Esophagus muscularis mucosa (tissue), 4 donors: ENCODE results near the gene GNPTAB. TPM values are rescaled to one million over a fixed set of nuclear protein-coding genes. Genes with fewer than 3 reads are reported as not detected.

Experiments used
- DNase-seq: peaks from one replicate; pipeline ENCODE4 v3.0.0-alpha.2; 2017; ENCODE audit errors: extremely low spot score
- H3K27ac ChIP-seq, 4 donors: fragments of 200-600 bp; sonication (generic); replicated peaks in 1 of 4; 1 replicate in 3 of 4; 2 replicates in 1 of 4; pipeline ENCODE4 v1.5.1; 2016 to 2019; ENCODE audit warnings: mild to moderate bottlenecking in 1 of 4
- H3K27me3 ChIP-seq, 4 donors: fragments of 200-600 bp; sonication (generic); one replicate each; pipeline versions ENCODE4 v1.5.1 to v1.6.0; 2016 to 2019
- H3K36me3 ChIP-seq, 4 donors: fragments of 200-600 bp; sonication (generic); one replicate each; pipeline ENCODE4 v1.5.1; 2016 to 2019
- H3K4me1 ChIP-seq, 4 donors: fragments of 200-600 bp; sonication (generic); one replicate each; pipeline ENCODE4 v1.5.1; 2016 to 2019
- H3K4me3 ChIP-seq, 4 donors: fragments of 200-600 bp; sonication (generic); 1 replicate in 2 of 4; 2 replicates in 2 of 4; pipeline ENCODE4 v1.5.1; 2016 to 2019; ENCODE audit warnings: mild to moderate bottlenecking in 4 of 4, moderate library complexity in 1 of 4
- H3K9me3 ChIP-seq, 4 donors: fragments of 200-600 bp; sonication (generic); 1 replicate in 3 of 4; 2 replicates in 1 of 4; pipeline ENCODE4 v1.5.1; 2016 to 2019
- EP300 ChIP-seq: sonication (generic); formaldehyde crosslinking; IDR thresholded peaks from one replicate; pipeline ENCODE4 v1.6.1; 2017; ENCODE audit warnings: antibody characterized with exemption
- POLR2A ChIP-seq: fragments of 450-650 bp; IDR thresholded peaks from one replicate; pipeline ENCODE4 v1.6.1; 2017; ENCODE audit warnings: antibody characterized with exemption, moderate library complexity, mild to moderate bottlenecking, low read depth
- POLR2AphosphoS5 ChIP-seq, 2 donors: sonication (generic); formaldehyde crosslinking; IDR thresholded peaks; one replicate each; pipeline ENCODE4 v1.6.1; 2017; ENCODE audit warnings: antibody characterized with exemption in 2 of 2
- WGBS: methylation state at CpG from one replicate; pipeline ENCODE4 v1.1.5; 2018; 5-methylcytosine and 5-hydroxymethylcytosine counted together
- intact Hi-C: fragments of 100-400 bp; cut with DNase I; formaldehyde crosslinking; loops from one replicate; pipeline ENCODE4 v1.15.1; 2023
- total RNA-seq, 4 donors: library from RNA; depleted of rRNA; stranded (reverse); fragments of >200 nt; gene quantifications; one replicate each; pipeline versions ENCODE4 v1.1.0 to v1.2.1, GENCODE V29; 2016
- TF ChIP-seq, protein P1 (sequence below), 3 experiments: fragments of 200-600 bp in 2 of 3; fragments of 450-650 bp in 1 of 3; sonication (generic) in 2 of 3; IDR thresholded peaks; one replicate each; pipeline ENCODE4 v1.5.1; 2017 to 2019; ENCODE audit warnings: antibody characterized with exemption in 3 of 3, mild to moderate bottlenecking in 2 of 3, moderate library complexity in 1 of 3

Gene GNPTAB
- total RNA-seq, 4 donors from 2014 or later, result 30.5 to 37.0 (median 32.1) TPM

DNA sequence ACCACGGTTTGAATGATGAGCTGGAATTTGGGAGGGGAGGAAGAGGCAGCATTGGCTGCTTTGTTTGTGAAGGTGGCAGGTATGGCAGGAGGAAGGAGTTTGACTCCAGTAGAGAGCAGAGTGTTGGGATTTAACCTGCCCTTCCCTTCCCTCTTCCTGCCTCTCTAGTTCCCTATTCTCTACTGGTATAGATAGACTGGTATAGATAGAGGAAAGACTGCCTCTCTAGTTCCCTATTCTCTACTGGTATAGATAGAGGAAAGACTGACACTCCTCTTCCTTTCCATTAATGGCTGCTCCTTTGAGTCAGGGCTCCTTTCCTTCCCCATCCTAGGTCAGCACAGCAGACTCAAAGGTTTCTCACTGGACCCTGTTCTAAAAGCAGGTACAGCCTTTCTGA lies 83.1 kb downstream of the GNPTAB start:
- H3K4me1 ChIP-seq, result peaks cover 0 to 3% (median 0%) of the 10 kb centered on the region in 4 donors
- H3K36me3 ChIP-seq, result peaks cover 7 to 99% (median 80%) of the 10 kb centered on the region in 4 donors
- intact Hi-C loops, result no loop called here
- no peaks in the 10 kb centered on the region for H3K27me3 ChIP-seq
- no peak for TF ChIP-seq POLR2AphosphoS5 (IDR thresholded peaks at IDR 0.05)
- TF ChIP-seq POLR2A, result no peak
- TF ChIP-seq EP300, result no peak
- TF ChIP-seq, protein P1, sequence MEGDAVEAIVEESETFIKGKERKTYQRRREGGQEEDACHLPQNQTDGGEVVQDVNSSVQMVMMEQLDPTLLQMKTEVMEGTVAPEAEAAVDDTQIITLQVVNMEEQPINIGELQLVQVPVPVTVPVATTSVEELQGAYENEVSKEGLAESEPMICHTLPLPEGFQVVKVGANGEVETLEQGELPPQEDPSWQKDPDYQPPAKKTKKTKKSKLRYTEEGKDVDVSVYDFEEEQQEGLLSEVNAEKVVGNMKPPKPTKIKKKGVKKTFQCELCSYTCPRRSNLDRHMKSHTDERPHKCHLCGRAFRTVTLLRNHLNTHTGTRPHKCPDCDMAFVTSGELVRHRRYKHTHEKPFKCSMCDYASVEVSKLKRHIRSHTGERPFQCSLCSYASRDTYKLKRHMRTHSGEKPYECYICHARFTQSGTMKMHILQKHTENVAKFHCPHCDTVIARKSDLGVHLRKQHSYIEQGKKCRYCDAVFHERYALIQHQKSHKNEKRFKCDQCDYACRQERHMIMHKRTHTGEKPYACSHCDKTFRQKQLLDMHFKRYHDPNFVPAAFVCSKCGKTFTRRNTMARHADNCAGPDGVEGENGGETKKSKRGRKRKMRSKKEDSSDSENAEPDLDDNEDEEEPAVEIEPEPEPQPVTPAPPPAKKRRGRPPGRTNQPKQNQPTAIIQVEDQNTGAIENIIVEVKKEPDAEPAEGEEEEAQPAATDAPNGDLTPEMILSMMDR (IDR thresholded peaks at IDR 0.05), result no peak
- no peak overlapping the region for H3K4me3 ChIP-seq
- no peak for DNase-seq
- H3K9me3 ChIP-seq, result no peaks in the 10 kb centered on the region
- no peak overlapping the region for H3K27ac ChIP-seq
- WGBS, result 85% methylated on average over 1 of the region's 1 CpG

DNA sequence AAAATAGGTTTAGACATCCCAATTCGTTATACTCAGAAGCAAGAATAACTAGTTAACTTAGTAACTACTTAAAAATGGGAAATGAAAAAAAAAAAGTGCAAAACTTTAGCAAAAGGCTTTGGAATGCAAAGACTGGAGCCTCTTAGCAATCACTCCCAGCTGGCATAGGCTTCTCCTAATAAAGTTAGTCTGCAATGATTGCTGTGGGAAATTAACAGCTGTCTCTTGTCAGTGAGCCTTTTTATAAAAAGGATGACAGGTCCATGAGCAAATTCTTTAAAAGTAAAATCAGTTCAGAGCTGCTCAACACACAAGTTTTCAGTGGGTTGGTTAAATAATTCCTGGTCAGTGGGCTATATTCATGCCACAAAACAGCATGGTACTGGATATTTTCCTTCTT lies 84.1 kb downstream of the GNPTAB start:
- Histone ChIP-seq H3K27ac (no peak overlapping the region), H3K4me3 (no peak overlapping the region), H3K4me1 (peaks cover 0 to 4% (median 0%) of the 10 kb centered on the region in 4 donors), H3K36me3 (peaks cover 6 to 98% (median 76%) of the 10 kb centered on the region in 4 donors), H3K9me3 (no peaks in the 10 kb centered on the region), H3K27me3 (no peaks in the 10 kb centered on the region)
- 69% methylated on average over 1 of the region's 1 CpG for WGBS
- intact Hi-C loops, result no loop called here
- no peak for DNase-seq
- no peak for TF ChIP-seq EP300
- TF ChIP-seq, protein P1 (IDR thresholded peaks at IDR 0.05), result no peak
- no peak for TF ChIP-seq POLR2A
- TF ChIP-seq POLR2AphosphoS5 (IDR thresholded peaks at IDR 0.05), result no peak

DNA sequence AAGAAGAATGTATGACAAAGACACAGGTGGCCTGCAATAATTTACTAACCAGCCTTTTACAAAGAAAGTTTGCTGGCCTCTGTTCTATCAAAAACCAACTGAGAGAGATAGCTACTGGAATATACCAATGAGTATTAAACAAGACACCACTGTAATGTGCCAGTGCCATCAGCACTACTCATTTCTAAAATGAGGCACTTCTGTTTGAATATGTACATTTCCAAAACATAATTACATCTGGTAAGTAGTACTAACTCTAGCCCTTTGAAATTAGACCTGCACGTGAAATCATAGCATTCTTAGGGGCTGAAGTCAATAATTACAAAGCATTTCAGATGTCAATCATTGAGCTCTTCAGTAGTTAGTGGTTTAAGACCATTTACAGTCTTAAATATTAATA lies 84.6 kb downstream of the GNPTAB start:
- Histone ChIP-seq H3K27ac (no peak overlapping the region), H3K36me3 (peaks cover 6 to 98% (median 74%) of the 10 kb centered on the region in 4 donors), H3K4me1 (peaks cover 0 to 4% (median 0%) of the 10 kb centered on the region in 4 donors), H3K9me3 (no peaks in the 10 kb centered on the region), H3K4me3 (no peak overlapping the region), H3K27me3 (no peaks in the 10 kb centered on the region)
- intact Hi-C loops, result no loop called here
- WGBS, result 79% methylated on average over 1 of the region's 1 CpG
- DNase-seq, result no peak
- TF ChIP-seq, protein P1 (IDR thresholded peaks at IDR 0.05), result no peak
- TF ChIP-seq EP300, result no peak
- TF ChIP-seq POLR2AphosphoS5 (IDR thresholded peaks at IDR 0.05), result no peak

DNA sequence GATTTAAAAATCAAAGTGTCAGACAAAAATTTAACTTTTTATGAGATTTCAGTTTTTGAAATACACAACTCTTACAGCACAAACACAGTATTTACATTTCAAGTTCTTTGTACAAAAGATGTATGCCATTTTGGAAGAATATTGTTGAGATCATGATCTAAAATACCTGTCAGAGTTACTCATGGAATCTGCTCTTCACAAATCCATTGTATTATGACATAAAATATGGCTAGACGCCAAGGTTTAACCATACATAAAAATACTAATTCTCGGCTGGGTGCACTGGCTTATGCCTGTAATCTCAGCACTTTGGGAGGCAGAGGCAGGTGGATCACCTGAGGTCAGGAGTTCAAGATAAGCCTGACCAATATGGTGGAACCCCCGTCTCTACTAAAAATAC lies 85.3 kb downstream of the GNPTAB start:
- intact Hi-C loops, result no loop called here
- peaks cover 6 to 95% (median 70%) of the 10 kb centered on the region in 4 donors for H3K36me3 ChIP-seq
- WGBS, result 88% methylated on average over 3 of the region's 3 CpGs

More for the DNA sequence above, 85.3 kb downstream of the GNPTAB start:
- H3K4me3 ChIP-seq, result no peak overlapping the region
- no peaks in the 10 kb centered on the region for H3K9me3 ChIP-seq
- no peaks in the 10 kb centered on the region for H3K27me3 ChIP-seq
- no peak for DNase-seq
- peaks cover 0 to 4% (median 0%) of the 10 kb centered on the region in 4 donors for H3K4me1 ChIP-seq
- TF ChIP-seq EP300, result no peak
- no peak for TF ChIP-seq POLR2A
- TF ChIP-seq, protein P1 (IDR thresholded peaks at IDR 0.05), result no peak
- TF ChIP-seq POLR2AphosphoS5 (IDR thresholded peaks at IDR 0.05), result no peak
- H3K27ac ChIP-seq, result no peak overlapping the region
